Breast epithelium (tissue), 4 donors: Measurements from ENCODE around the gene UBA5. TPM values are rescaled to one million over a fixed set of nuclear protein-coding genes. Genes with fewer than 3 reads are reported as not detected.

Experiments used
- DNase-seq, 2 donors: peaks; one replicate each; pipeline ENCODE4 v3.0.0-alpha.2; 2019; ENCODE audit warnings: low spot score in 2 of 2
- H3K27ac ChIP-seq, 2 donors: fragments of 200-600 bp; sonication (generic) in 1 of 2; one replicate each; pipeline ENCODE4 v1.5.1; 2016 to 2019; ENCODE audit warnings: mild to moderate bottlenecking in 1 of 2
- H3K27me3 ChIP-seq, 2 donors: fragments of 200-600 bp; sonication (generic) in 1 of 2; one replicate each; pipeline versions ENCODE4 v1.5.1 to v1.6.0; 2017 to 2019; ENCODE audit warnings: control low read depth in 1 of 2, mild to moderate bottlenecking in 1 of 2
- H3K36me3 ChIP-seq: fragments of 200-600 bp; one replicate; pipeline ENCODE4 v1.5.1; 2019
- H3K4me1 ChIP-seq, 2 donors: fragments of 200-600 bp; sonication (generic); one replicate each; pipeline ENCODE4 v1.5.1; 2016 to 2019; ENCODE audit warnings: control low read depth in 1 of 2
- H3K4me3 ChIP-seq, 3 donors: fragments of 200-600 bp; sonication (generic); 1 replicate in 2 of 3; 2 replicates in 1 of 3; pipeline ENCODE4 v1.5.1; 2016 to 2019; ENCODE audit warnings: mild to moderate bottlenecking in 3 of 3, moderate library complexity in 2 of 3
- H3K9me3 ChIP-seq, 2 donors: fragments of 200-600 bp; sonication (generic) in 1 of 2; one replicate each; pipeline ENCODE4 v1.5.1; 2016 to 2019; ENCODE audit warnings: control low read depth in 1 of 2
- POLR2A ChIP-seq: fragments of 450-650 bp; IDR thresholded peaks from one replicate; pipeline ENCODE4 v1.6.1; 2016; ENCODE audit warnings: antibody characterized with exemption, mild to moderate bottlenecking, moderate library complexity
- POLR2AphosphoS5 ChIP-seq, 3 donors: sonication (generic); formaldehyde crosslinking; IDR thresholded peaks; one replicate each; pipeline ENCODE4 v1.6.1; 2017; ENCODE audit warnings: antibody characterized with exemption in 3 of 3
- intact Hi-C: fragments of 100-400 bp; cut with DNase I; formaldehyde crosslinking; loops from one replicate; pipeline ENCODE4 v1.15.1; 2023; ENCODE audit warnings: low total_unique reads
- total RNA-seq, 3 donors: library from RNA; depleted of rRNA; stranded (reverse); fragments of >200 nt; gene quantifications; one replicate each; pipeline ENCODE4 v1.1.0, GENCODE V29; 2016
- TF ChIP-seq, protein P1 (sequence below), 3 donors: fragments of 450-650 bp; IDR thresholded peaks; one replicate each; pipeline ENCODE4 v1.5.1; 2016 to 2017; ENCODE audit warnings: antibody characterized with exemption in 3 of 3, mild to moderate bottlenecking in 3 of 3, moderate library complexity in 3 of 3

The UBA5 gene
- total RNA-seq, 3 donors from 2014 or later = 34.4 to 40.2 (median 37.7) TPM

DNA sequence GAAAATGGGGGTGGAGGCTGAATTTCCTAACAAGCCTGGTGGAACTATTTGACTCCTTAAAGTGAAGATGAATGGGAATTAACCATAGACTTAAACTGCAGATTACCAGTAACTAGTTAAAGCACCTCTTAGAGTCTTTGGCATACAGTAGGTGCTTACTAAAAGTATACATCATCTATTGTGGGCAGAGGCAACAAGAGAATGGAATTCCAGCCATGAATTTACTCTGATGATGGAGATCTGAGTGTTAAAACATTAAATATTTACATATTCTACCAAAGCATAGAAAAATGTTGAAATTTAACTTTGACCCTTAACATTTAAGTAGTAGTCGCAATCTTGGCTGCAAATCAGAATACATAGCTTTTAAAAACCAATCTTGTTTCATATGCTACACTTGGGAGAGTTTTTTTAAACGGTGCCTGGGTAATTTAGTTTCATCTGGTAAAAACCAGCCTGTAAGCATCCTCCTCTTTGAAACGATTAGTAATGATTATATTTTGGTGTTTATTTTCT is 5.2 kb downstream of the UBA5 start:
- DNase-seq = no peak
- intact Hi-C loops = no loop called here
- no peaks in the 10 kb centered on the region for H3K27me3 ChIP-seq

DNA sequence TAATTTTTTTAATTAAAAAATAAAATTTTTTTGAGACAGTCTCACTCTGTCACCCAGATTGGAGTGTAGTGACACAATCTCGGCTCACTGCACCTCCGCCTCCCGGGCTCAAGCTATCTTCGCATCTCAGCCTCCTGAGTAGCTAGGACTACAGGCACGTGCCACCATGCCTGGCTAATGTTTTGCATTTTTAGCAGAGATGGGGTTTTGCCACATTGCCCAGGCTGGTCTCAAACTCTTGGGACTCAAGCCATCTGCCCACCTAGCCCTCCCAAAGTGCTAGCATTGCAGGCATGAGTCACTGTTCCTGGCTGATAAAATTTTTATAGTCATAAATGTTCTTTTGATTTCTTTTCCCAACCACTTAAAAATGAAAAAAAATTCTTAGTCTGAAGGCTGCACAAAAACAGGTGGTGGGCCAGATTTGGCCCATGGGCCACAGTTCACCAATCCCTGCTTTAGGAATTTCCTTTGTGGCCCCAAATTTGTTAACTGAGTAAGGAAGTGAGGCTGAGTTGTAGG is 9.2 kb downstream of the UBA5 start:
- peaks cover 1% of the 10 kb centered on the region for H3K36me3 ChIP-seq
- intact Hi-C loops = no loop called here
- DNase-seq = no peak

More for the DNA sequence above, 5.2 kb downstream of the UBA5 start:
- H3K9me3 ChIP-seq = no peaks in the 10 kb centered on the region
- H3K4me3 ChIP-seq = no peak overlapping the region
- no peaks in the 10 kb centered on the region for H3K4me1 ChIP-seq
- H3K27ac ChIP-seq = no peak overlapping the region
- TF ChIP-seq POLR2A = no peak
- TF ChIP-seq POLR2AphosphoS5 (IDR thresholded peaks at IDR 0.05) = no peak
- TF ChIP-seq, protein P1, sequence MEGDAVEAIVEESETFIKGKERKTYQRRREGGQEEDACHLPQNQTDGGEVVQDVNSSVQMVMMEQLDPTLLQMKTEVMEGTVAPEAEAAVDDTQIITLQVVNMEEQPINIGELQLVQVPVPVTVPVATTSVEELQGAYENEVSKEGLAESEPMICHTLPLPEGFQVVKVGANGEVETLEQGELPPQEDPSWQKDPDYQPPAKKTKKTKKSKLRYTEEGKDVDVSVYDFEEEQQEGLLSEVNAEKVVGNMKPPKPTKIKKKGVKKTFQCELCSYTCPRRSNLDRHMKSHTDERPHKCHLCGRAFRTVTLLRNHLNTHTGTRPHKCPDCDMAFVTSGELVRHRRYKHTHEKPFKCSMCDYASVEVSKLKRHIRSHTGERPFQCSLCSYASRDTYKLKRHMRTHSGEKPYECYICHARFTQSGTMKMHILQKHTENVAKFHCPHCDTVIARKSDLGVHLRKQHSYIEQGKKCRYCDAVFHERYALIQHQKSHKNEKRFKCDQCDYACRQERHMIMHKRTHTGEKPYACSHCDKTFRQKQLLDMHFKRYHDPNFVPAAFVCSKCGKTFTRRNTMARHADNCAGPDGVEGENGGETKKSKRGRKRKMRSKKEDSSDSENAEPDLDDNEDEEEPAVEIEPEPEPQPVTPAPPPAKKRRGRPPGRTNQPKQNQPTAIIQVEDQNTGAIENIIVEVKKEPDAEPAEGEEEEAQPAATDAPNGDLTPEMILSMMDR (IDR thresholded peaks at IDR 0.05) = no peak
- H3K36me3 ChIP-seq = no peaks in the 10 kb centered on the region

DNA sequence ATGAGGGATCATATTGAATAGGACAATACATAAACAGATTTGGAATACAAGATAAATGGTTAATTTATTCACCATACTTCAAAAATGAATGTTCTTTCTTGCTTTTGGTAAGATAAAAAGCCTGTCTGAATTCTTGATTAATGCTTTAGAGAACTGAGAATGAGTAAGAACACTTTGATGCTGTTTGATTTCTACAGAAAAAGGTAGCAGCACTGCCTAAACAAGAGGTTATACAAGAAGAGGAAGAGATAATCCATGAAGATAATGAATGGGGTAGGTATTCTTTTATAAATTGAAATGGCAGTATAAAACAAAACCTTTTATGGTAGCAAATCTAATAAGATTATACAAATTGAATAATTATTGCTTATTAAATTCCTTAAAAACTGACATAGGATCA is 15.3 kb downstream of the UBA5 start:
- Histone ChIP-seq H3K36me3 (peaks cover 9% of the 10 kb centered on the region), H3K27me3 (no peaks in the 10 kb centered on the region), H3K9me3 (no peaks in the 10 kb centered on the region), H3K4me1 (no peaks in the 10 kb centered on the region), H3K4me3 (no peak overlapping the region), H3K27ac (no peak overlapping the region)
- intact Hi-C loops = no loop called here
- TF ChIP-seq POLR2AphosphoS5 (IDR thresholded peaks at IDR 0.05) (no peak), POLR2A (no peak)
- TF ChIP-seq, protein P1 (IDR thresholded peaks at IDR 0.05) = no peak
- DNase-seq = no peak

More for the DNA sequence above, 9.2 kb downstream of the UBA5 start:
- H3K9me3 ChIP-seq = no peaks in the 10 kb centered on the region
- no peaks in the 10 kb centered on the region for H3K27me3 ChIP-seq
- H3K4me3 ChIP-seq = no peak overlapping the region
- no peak overlapping the region for H3K27ac ChIP-seq
- no peaks in the 10 kb centered on the region for H3K4me1 ChIP-seq
- TF ChIP-seq POLR2AphosphoS5 (IDR thresholded peaks at IDR 0.05) (no peak), POLR2A (no peak)
- TF ChIP-seq, protein P1 (IDR thresholded peaks at IDR 0.05) = no peak

DNA sequence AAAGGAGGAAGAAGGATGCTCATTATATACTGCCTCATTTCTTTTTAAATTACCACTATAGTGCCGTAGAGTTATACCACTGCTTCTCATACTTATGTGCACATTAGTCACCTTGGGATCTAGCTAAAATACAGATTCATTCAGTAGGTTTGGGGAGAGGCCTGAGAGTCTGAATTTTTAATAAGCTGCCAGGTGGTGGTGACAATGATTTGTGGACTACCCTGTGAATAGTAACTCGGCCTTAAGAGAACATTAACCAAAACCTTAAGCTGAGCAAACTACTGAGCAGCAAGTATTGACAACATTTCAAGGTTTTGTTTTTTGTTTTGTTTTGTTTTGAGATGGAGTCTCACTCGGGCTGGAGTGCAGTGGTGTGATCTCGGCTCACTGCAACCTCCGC is 19.8 kb downstream of the UBA5 start:
- intact Hi-C loops = no loop called here
- TF ChIP-seq, protein P1 (IDR thresholded peaks at IDR 0.05) = no peak
- TF ChIP-seq POLR2A = no peak
- no peak for TF ChIP-seq POLR2AphosphoS5 (IDR thresholded peaks at IDR 0.05)
- Histone ChIP-seq H3K27ac (no peak overlapping the region), H3K36me3 (peaks cover 13% of the 10 kb centered on the region), H3K4me3 (no peak overlapping the region), H3K4me1 (no peaks in the 10 kb centered on the region), H3K9me3 (no peaks in the 10 kb centered on the region), H3K27me3 (no peaks in the 10 kb centered on the region)
- no peak for DNase-seq

DNA sequence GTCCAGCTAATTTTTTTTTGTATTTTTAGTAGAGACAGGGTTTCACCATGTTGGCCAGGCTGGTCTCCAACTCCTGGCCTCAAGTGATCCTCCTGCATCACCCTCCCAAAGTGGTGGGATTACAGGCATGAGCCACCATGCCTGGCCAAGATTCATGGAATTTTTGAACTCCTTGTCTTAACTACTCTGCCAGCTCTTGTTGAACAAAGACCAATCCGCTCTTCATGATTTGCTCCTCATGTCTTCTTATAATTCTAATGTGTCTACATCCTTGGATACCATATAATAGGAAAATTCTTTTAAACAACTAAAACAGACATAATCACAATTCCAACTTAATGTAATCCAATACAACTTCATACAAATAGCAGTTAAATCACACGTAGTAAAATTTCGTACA is 21.3 kb downstream of the UBA5 start:
- H3K36me3 ChIP-seq = peaks cover 13% of the 10 kb centered on the region
- no peak for DNase-seq

More for the DNA sequence above, 21.3 kb downstream of the UBA5 start:
- Histone ChIP-seq H3K27me3 (no peaks in the 10 kb centered on the region), H3K9me3 (no peaks in the 10 kb centered on the region), H3K27ac (no peak overlapping the region), H3K4me1 (no peaks in the 10 kb centered on the region), H3K4me3 (no peak overlapping the region)
- TF ChIP-seq POLR2AphosphoS5 (IDR thresholded peaks at IDR 0.05) (no peak), POLR2A (no peak)
- TF ChIP-seq, protein P1 (IDR thresholded peaks at IDR 0.05) = no peak
- intact Hi-C loops = no loop called here
